Spleen (tissue), 11 donors: ENCODE data around the gene FAM180B. TPM values are rescaled to one million over a fixed set of nuclear protein-coding genes. Genes with fewer than 3 reads are reported as not detected.

Experiments
- DNase-seq: peaks from one replicate; pipeline ENCODE4 v3.0.0-alpha.2; 2020
- H3K27ac ChIP-seq, 8 donors: fragments of 200-600 bp; sonication (generic) in 7 of 8; 1 replicate in 4 of 8; 2 replicates in 4 of 8; pipeline versions ENCODE4 v1.5.0 to v1.8.0; 2016 to 2021; ENCODE audit warnings: inconsistent platforms in 4 of 8, mild to moderate bottlenecking in 4 of 8, moderate library complexity in 1 of 8
- H3K27me3 ChIP-seq, 7 donors: fragments of 200-600 bp; sonication (generic) in 6 of 7; replicated peaks in 1 of 7; 1 replicate in 4 of 7; 2 replicates in 3 of 7; pipeline versions ENCODE4 v1.5.0 to v1.8.0; 2016 to 2021; ENCODE audit warnings: inconsistent platforms in 3 of 7, mild to moderate bottlenecking in 1 of 7
- H3K36me3 ChIP-seq, 6 donors: fragments of 200-600 bp; sonication (generic) in 5 of 6; 1 replicate in 4 of 6; 2 replicates in 2 of 6; pipeline versions ENCODE4 v1.5.0 to v1.8.0; 2016 to 2021; ENCODE audit warnings: inconsistent platforms in 2 of 6
- H3K4me1 ChIP-seq, 6 donors: fragments of 200-600 bp; sonication (generic) in 5 of 6; 1 replicate in 3 of 6; 2 replicates in 3 of 6; pipeline versions ENCODE4 v1.5.0 to v1.8.0; 2016 to 2021; ENCODE audit warnings: inconsistent platforms in 3 of 6
- H3K4me3 ChIP-seq, 8 donors: fragments of 200-600 bp; sonication (generic) in 7 of 8; 1 replicate in 4 of 8; 2 replicates in 4 of 8; pipeline versions ENCODE4 v1.5.0 to v1.8.0; 2016 to 2021; ENCODE audit warnings: inconsistent platforms in 4 of 8, mild to moderate bottlenecking in 4 of 8, moderate library complexity in 2 of 8
- H3K9me3 ChIP-seq, 8 donors: fragments of 200-600 bp; sonication (generic) in 7 of 8; 1 replicate in 4 of 8; 2 replicates in 4 of 8; pipeline versions ENCODE4 v1.5.0 to v1.8.0; 2016 to 2021; ENCODE audit warnings: inconsistent platforms in 4 of 8
- POLR2A ChIP-seq, 3 donors: fragments of 450-650 bp; IDR thresholded peaks; one replicate each; pipeline ENCODE4 v1.5.1; 2017; ENCODE audit warnings: antibody characterized with exemption in 3 of 3, mild to moderate bottlenecking in 1 of 3
- POLR2AphosphoS5 ChIP-seq, 3 donors: sonication (generic); formaldehyde crosslinking; IDR thresholded peaks; one replicate each; pipeline ENCODE4 v1.5.1; 2017; ENCODE audit warnings: antibody characterized with exemption in 3 of 3
- WGBS, 5 donors: extraction: QIAGEN DNeasy Blood & Tissue Kit in 3 of 5; methylation state at CpG; one replicate each; pipeline versions ENCODE4 v1.1.5 to v1.1.7; 2013 to 2018; 5-methylcytosine and 5-hydroxymethylcytosine counted together
- intact Hi-C: fragments of 100-400 bp; cut with DNase I; formaldehyde crosslinking; loops from one replicate; pipeline ENCODE4 v1.15.0; 2023; ENCODE audit warnings: low total_unique reads
- polyA plus RNA-seq, 3 donors: library from polyadenylated mRNA; stranded (reverse); fragments of 200-250 nt; gene quantifications; one replicate each; pipeline ENCODE4 v1.2.1, GENCODE V29; 2013
- total RNA-seq, 7 donors: library from RNA; depleted of rRNA in 3 of 7; stranded (reverse); fragments of >200 nt in 3 of 7; fragmentation: NEBNext Ultra II Directional in 4 of 7; extraction: Animal tissue kit (Norgen Biotek cat#: 25700) in 4 of 7; gene quantifications; one replicate each; pipeline versions ENCODE4 v1.1.0 to v1.2.1, GENCODE V29; 2016 to 2021
- TF ChIP-seq, protein P1 (sequence below), 11 experiments: fragments of 200-600 bp in 7 of 11; fragments of 450-650 bp in 4 of 11; sonication (generic) in 4 of 11; IDR thresholded peaks in 8 of 11; conservative IDR thresholded peaks in 3 of 11; 1 replicate in 7 of 11; 2 replicates in 4 of 11; pipeline versions ENCODE4 v1.4.0 to v1.8.0; 2016 to 2021; ENCODE audit warnings: antibody characterized with exemption in 11 of 11, inconsistent platforms in 4 of 11, mild to moderate bottlenecking in 1 of 11
- donor health status: healthy with polysubstance abuse.
- donor health status: DM: no; HTN: no; CAD: no; lungs with moderate emphysema.
- donor health status: DM: no; HTN: no; CAD: no.
- donor health status: Bipolar disorder and iron deficiency.
- donor health status: healthy.
- donor health status: DM: no; HTN: no; CAD: no.
- donor health status: DM: yes; HTN: yes; CAD: no.

FAM180B gene
- total and polyA plus RNA-seq, 10 donors, result 0.07 to 0.22 TPM; not detected in 8

DNA sequence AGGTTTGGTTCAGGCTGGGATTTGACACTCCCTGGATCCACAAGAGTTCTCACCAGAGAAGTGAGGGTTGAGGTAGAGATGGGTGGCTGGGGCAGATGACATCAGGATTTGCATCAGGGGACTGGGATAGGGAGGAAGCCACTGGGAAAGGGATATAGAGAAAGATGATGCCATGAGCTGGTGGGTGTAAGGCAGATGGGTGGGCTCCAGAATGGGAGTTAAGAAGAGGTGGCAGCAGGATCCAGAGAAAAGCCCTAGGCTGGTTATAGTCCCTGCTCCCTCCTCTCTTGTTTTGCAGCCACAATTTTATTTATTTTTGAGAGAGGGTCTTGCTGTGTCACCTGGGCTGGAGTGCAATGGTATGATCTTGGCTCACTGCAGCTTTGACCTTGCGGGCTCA lies 9.5 kb downstream of the FAM180B start:
- H3K9me3 ChIP-seq, result no peaks in the 10 kb centered on the region
- H3K36me3 ChIP-seq, result no peaks in the 10 kb centered on the region
- no peak overlapping the region for H3K27ac ChIP-seq
- no peak overlapping the region for H3K4me3 ChIP-seq
- TF ChIP-seq POLR2AphosphoS5 (IDR thresholded peaks at IDR 0.05), result no peak
- TF ChIP-seq, protein P1, sequence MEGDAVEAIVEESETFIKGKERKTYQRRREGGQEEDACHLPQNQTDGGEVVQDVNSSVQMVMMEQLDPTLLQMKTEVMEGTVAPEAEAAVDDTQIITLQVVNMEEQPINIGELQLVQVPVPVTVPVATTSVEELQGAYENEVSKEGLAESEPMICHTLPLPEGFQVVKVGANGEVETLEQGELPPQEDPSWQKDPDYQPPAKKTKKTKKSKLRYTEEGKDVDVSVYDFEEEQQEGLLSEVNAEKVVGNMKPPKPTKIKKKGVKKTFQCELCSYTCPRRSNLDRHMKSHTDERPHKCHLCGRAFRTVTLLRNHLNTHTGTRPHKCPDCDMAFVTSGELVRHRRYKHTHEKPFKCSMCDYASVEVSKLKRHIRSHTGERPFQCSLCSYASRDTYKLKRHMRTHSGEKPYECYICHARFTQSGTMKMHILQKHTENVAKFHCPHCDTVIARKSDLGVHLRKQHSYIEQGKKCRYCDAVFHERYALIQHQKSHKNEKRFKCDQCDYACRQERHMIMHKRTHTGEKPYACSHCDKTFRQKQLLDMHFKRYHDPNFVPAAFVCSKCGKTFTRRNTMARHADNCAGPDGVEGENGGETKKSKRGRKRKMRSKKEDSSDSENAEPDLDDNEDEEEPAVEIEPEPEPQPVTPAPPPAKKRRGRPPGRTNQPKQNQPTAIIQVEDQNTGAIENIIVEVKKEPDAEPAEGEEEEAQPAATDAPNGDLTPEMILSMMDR (IDR thresholded peaks at IDR 0.05 in 8 of 11, conservative IDR thresholded peaks at IDR 0.05 in 3 of 11), result no peak
- no peak for TF ChIP-seq POLR2A (IDR thresholded peaks at IDR 0.05)
- intact Hi-C loops, result no loop called here
- peaks cover 0 to 41% (median 25%) of the 10 kb centered on the region in 7 donors for H3K27me3 ChIP-seq
- peaks cover 0 to 33% (median 18%) of the 10 kb centered on the region in 6 donors for H3K4me1 ChIP-seq
- DNase-seq, result peak; percentile 14
- WGBS, 5 donors, result 89 to 100% (median 97%) methylated on average over 1 of the region's 1 CpG

DNA sequence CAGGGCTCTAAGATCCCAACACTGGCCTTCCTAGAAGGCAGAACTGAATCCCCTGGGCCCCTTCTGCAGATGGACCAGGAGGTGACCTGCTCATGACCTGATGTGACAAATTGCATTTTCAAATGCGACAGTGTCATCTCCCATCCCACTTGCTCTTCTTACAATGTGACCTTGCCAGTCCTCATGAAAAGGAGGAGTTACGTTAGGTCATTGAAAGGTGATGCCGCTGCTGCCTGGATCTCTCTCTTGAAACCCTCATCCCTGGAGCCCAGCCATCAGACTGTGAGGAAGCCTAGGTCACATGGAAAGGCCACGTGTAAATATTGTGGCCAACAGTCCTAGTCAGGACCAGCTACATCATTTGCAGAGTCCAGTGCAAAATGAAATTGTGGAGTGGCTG lies 13.4 kb downstream of the FAM180B start:
- WGBS, 5 donors, result 72 to 94% (median 79%) methylated on average over 4 of the region's 4 CpGs
- TF ChIP-seq, protein P1 (IDR thresholded peaks at IDR 0.05 in 8 of 11, conservative IDR thresholded peaks at IDR 0.05 in 3 of 11), result no peak
- TF ChIP-seq POLR2A (IDR thresholded peaks at IDR 0.05) (no peak), POLR2AphosphoS5 (IDR thresholded peaks at IDR 0.05) (no peak)
- Histone ChIP-seq H3K4me3 (no peak overlapping the region), H3K36me3 (no peaks in the 10 kb centered on the region), H3K27ac (no peak overlapping the region), H3K4me1 (peaks cover 0 to under 1% (median 0%) of the 10 kb centered on the region in 6 donors), H3K9me3 (no peaks in the 10 kb centered on the region), H3K27me3 (peaks cover 0 to 13% (median 3%) of the 10 kb centered on the region in 7 donors)
- no peak for DNase-seq
- intact Hi-C loops, result no loop called here

DNA sequence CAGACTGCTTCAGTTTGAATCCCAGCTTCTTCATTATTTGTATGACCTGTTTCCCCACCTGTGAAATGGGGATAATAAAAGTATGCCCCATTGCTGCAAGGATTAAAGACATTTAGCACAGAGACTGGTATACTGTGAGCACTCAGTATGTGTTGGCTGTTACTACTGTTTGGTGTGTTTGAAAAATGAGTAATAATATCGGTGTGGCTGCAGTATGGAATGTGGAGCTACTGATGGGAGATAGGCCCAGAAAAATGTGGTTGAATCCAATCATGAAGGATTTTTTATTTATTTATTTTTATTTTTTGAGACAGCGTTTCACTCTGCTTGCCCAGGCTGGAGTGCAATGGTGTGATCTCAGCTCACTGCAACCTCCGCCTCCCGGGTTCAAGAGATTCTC lies 16.8 kb downstream of the FAM180B start:
- no peak for TF ChIP-seq POLR2AphosphoS5 (IDR thresholded peaks at IDR 0.05)
- no peak for TF ChIP-seq POLR2A (IDR thresholded peaks at IDR 0.05)
- TF ChIP-seq, protein P1 (IDR thresholded peaks at IDR 0.05 in 8 of 11, conservative IDR thresholded peaks at IDR 0.05 in 3 of 11), result no peak
- DNase-seq, result no peak
- Histone ChIP-seq H3K27ac (no peak overlapping the region), H3K4me3 (no peak overlapping the region), H3K27me3 (no peaks in the 10 kb centered on the region), H3K36me3 (no peaks in the 10 kb centered on the region), H3K9me3 (no peaks in the 10 kb centered on the region), H3K4me1 (no peaks in the 10 kb centered on the region)
- intact Hi-C loops, result no loop called here
- WGBS, 5 donors, result 87 to 98% (median 96%) methylated on average over 4 of the region's 4 CpGs

DNA sequence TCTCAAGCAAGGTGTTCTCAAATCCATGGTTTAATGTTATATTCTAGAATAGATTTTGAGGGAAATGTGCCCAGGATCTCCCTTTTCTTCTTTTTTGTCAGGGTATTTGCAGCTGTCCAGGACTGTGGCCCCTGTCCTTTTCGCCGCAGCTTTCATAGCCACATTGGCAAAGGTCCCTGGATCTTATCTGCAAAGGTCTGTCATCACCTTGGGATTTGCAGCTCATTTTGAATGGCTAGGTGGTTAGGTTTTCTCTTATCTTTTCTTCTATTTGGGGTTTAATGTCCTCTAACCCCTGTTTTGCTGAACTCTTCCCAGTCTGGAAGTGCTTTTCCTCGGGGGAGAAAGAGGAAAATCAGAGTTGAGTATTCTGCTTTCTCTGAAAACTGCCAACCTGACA lies 19.4 kb downstream of the FAM180B start:
- intact Hi-C loops, result no loop called here
- Histone ChIP-seq H3K27me3 (no peaks in the 10 kb centered on the region), H3K36me3 (peaks cover 0 to 7% (median under 1%) of the 10 kb centered on the region in 6 donors), H3K27ac (no peak overlapping the region), H3K9me3 (no peaks in the 10 kb centered on the region), H3K4me3 (no peak overlapping the region), H3K4me1 (peaks cover 0 to 3% (median 0%) of the 10 kb centered on the region in 6 donors)
- TF ChIP-seq POLR2AphosphoS5 (IDR thresholded peaks at IDR 0.05) (no peak), POLR2A (IDR thresholded peaks at IDR 0.05) (no peak)
- TF ChIP-seq, protein P1 (IDR thresholded peaks at IDR 0.05 in 8 of 11, conservative IDR thresholded peaks at IDR 0.05 in 3 of 11), result no peak
- DNase-seq, result no peak
- 87 to 96% (median 91%) methylated on average over 3 of the region's 3 CpGs for WGBS, 5 donors
